Fibroblast of pulmonary artery (primary cell): ENCODE data around the gene YPEL5.
A peak's percentile ranks its signal among the peaks of the same experiment; 100 is the strongest.

ENCODE experiments used
- DNase-seq: peaks from one replicate; pipeline ENCODE4 v3.0.0-alpha.2; 2010; ENCODE audit warnings: low read depth
- H3K4me3 ChIP-seq: replicated peaks from 2 replicates; pipeline ENCODE4 v1.5.1; 2011; ENCODE audit warnings: low read depth, mild to moderate bottlenecking, control low read depth, low read length, moderate library complexity
- TF ChIP-seq, protein P1 (sequence below): IDR thresholded peaks from 2 replicates; pipeline ENCODE4 v1.5.1; 2011; ENCODE audit warnings: mild to moderate bottlenecking, control low read depth, low read length, inconsistent platforms; ENCODE audit errors: missing control alignments

The YPEL5 gene

DNA sequence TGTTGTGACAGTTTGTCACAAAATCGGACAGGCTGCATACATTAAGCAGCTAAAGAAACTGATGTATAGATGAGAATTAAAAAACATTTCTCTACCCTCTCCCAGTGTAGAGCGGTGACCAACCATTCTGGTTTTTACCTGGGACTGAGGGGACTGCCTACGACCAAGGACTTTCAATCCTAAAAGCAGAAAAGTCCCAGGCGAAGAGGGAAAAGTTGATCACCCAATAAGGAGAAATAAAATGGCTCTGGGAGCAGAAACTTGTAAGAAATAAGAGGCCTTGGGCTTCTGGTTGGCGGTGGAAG, 30.9 kb upstream of the YPEL5 start:
- no peak for DNase-seq
- TF ChIP-seq, protein P1, sequence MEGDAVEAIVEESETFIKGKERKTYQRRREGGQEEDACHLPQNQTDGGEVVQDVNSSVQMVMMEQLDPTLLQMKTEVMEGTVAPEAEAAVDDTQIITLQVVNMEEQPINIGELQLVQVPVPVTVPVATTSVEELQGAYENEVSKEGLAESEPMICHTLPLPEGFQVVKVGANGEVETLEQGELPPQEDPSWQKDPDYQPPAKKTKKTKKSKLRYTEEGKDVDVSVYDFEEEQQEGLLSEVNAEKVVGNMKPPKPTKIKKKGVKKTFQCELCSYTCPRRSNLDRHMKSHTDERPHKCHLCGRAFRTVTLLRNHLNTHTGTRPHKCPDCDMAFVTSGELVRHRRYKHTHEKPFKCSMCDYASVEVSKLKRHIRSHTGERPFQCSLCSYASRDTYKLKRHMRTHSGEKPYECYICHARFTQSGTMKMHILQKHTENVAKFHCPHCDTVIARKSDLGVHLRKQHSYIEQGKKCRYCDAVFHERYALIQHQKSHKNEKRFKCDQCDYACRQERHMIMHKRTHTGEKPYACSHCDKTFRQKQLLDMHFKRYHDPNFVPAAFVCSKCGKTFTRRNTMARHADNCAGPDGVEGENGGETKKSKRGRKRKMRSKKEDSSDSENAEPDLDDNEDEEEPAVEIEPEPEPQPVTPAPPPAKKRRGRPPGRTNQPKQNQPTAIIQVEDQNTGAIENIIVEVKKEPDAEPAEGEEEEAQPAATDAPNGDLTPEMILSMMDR: no peak
- no peak overlapping the region for H3K4me3 ChIP-seq

DNA sequence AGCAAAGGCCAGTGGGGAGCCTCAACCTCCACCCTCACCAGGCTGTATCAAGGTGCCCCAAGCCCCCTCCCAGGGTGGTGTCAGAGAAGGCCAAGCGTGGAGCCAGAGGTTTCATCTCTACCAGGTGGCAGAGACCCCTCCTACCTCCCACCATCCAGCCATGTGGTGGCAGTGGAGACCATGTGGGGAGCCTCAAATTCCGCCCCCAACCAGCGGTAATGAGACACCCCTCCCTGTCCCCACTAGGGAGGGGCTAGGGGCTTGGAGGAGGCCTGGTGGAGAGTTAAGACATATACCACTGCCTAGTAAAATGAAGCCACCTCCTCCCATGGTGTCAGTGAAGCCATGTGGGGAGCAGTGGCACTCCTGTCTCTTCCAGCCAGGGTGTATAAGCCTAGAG, 24.4 kb upstream of the YPEL5 start:
- TF ChIP-seq, protein P1: no peak
- no peak overlapping the region for H3K4me3 ChIP-seq
- no peak for DNase-seq

DNA sequence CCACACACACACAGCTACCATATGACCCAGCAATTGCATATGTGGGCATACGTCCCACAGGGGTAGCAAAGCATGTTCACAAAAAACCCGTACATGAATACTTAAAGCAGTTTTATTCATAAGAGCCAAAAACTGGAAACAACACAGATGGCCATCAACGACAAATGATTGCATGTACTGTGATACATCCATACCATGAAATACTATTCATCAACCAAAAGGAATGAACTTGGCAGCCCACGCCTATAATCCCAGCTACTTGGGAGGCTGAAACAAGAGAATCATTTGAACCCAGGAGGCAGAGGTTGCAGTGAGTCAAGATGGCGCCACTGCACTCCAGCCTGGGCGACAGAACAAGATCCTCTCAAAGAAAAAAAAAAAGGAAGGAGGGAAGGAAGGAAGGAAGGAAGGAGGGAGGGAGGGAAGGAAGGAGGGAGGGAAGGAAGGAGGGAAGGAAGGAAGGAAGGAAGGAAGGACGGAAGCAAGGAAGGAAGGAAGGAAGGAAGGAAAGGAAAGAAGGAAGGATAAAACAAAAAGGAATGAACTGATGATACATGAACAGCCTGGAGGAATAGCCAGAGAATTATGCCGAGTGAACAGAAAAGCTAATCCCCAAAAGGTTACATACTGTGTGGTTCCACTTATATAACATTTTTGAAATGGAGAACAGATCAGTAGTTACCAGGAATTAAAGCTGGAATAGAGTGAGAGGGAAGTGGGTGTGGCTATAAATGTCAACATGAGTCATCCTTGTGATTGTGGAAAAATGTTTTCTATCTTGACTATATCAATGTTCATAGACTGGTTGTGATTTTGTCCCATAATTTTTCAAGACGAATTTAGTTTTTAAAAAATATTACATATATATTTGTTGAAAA, 19.6 kb upstream of the YPEL5 start:
- no peak overlapping the region for H3K4me3 ChIP-seq
- peak; percentile 15 for DNase-seq
- TF ChIP-seq, protein P1: no peak

DNA sequence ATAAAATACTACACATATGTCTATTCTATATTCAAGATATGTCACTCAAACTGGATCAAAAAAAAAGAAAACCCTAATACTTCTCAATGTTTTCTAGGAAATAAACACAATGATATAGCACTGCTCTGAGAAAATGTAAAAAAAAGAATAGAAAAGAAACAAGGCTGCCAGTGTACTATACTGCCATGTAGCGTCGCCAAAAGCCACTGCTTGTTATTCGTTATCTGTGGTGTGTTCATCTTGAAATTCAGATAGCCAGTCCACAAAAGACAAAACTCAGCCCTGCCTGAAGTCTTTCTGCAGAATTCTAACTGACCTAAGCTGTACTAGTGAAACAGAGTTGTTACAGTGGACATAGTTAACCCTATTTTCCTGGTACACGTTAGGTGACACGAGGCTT, 12.2 kb upstream of the YPEL5 start:
- no peak overlapping the region for H3K4me3 ChIP-seq
- TF ChIP-seq, protein P1: no peak
- no peak for DNase-seq

DNA sequence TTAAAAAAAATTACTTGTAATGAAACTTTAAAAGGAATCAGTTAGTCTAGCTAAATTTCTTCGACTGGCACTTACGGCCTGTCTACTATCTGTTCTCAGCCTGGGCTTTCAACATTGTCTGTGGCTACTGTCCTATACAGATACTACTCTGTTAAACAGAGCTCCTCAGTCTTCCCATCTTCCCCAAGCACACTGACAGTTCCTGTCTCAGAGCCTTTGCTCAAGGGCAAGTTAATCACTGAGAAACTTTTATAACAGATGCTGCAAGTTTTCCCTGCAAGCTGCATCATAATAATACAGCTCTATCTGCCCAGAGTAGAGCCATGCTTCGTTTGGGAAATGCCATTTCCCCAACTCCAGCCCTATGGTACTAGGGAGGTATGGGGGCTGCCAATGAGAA, 11.3 kb upstream of the YPEL5 start:
- TF ChIP-seq, protein P1: no peak
- no peak for DNase-seq
- no peak overlapping the region for H3K4me3 ChIP-seq

- TF ChIP-seq, protein P1: no peak
Observed at GRCh38 chr2:30136764-30137444, 9.9 kb upstream of the YPEL5 start.

More at GRCh38 chr2:30136764-30137444, 9.9 kb upstream of the YPEL5 start:
- H3K4me3 ChIP-seq: no peak overlapping the region
- DNase-seq: no peak
